Mammary epithelial cell (primary cell): ENCODE data around the gene CD8B2.

Experiments used
- CTCF ChIP-seq, 2 donors: IDR thresholded peaks in 1 of 2; conservative IDR thresholded peaks in 1 of 2; 2 replicates each; pipeline ENCODE4 v1.5.1; 2011 to 2012; ENCODE audit warnings: inconsistent platforms in 2 of 2, low read length in 2 of 2, mild to moderate bottlenecking in 2 of 2, control low read depth in 1 of 2, low read depth in 1 of 2; ENCODE audit not compliant: insufficient read depth in 1 of 2; ENCODE audit errors: extremely low read depth in 1 of 2
- EZH2 ChIP-seq: IDR thresholded peaks from 2 replicates; pipeline ENCODE4 v1.6.1; 2012; ENCODE audit warnings: low read length, inconsistent platforms, borderline replicate concordance

- TF ChIP-seq EZH2, result no peak
- no peak for TF ChIP-seq CTCF (conservative IDR thresholded peaks at IDR 0.05 in 1 of 2, IDR thresholded peaks at IDR 0.05 in 1 of 2; ENCODE audit: extremely low read depth in 1 of 2, insufficient read depth in 1 of 2, low read depth in 1 of 2, low read length in 2 of 2)
Observed at GRCh38 chr2:106534471-106534870, 47.3 kb downstream of the CD8B2 start.
